ENCODE measurements around the gene CHCHD6.

CHCHD6 gene

GRCh38 chr3:126954141-126954842, 250.3 kb downstream of the CHCHD6 start:
- no peak overlapping the region for H3K27ac ChIP-seq (ENCODE audit: low read length)
- no peak for ATAC-seq (ENCODE audit: insufficient read depth, low read depth)

GRCh38 chr3:126955004-126955790, 251.2 kb downstream of the CHCHD6 start:
- no peaks in the 10 kb centered on the region for H3K27me3 ChIP-seq (ENCODE audit: insufficient read depth, low read length, poor library complexity)
- H3K4me3 ChIP-seq (ENCODE audit: low read depth in 1 of 2, low read length in 2 of 2), result no peak overlapping the region
- H3K36me3 ChIP-seq (ENCODE audit: insufficient read depth, low read length), result peaks cover 7% of the 10 kb centered on the region; the same call in 1 of the 2 replicates
- no peak overlapping the region for H3K4me2 ChIP-seq (ENCODE audit: insufficient read depth, low read length)
- ATAC-seq (ENCODE audit: insufficient read depth, low read depth) (no peak), DNase-seq (no peak)
- TF ChIP-seq CTCF (IDR thresholded peaks at IDR 0.05; ENCODE audit: borderline replicate concordance, extremely low read depth, low read length, poor library complexity, severe bottlenecking), result no peak
- H3K9ac ChIP-seq (ENCODE audit: low read depth, low read length), result no peak overlapping the region
- H3K27ac ChIP-seq (ENCODE audit: low read length), result no peak overlapping the region
- no peaks in the 10 kb centered on the region for H4K20me1 ChIP-seq (ENCODE audit: insufficient read depth, low read length)
- no peaks in the 10 kb centered on the region for H3K79me2 ChIP-seq (ENCODE audit: insufficient read depth, low read length)
- H3K4me1 ChIP-seq (ENCODE audit: insufficient read depth, low read length), result no peaks in the 10 kb centered on the region
- no peaks in the 10 kb centered on the region for H3K9me3 ChIP-seq (ENCODE audit: insufficient read depth, low read length, severe bottlenecking)
- no peak overlapping the region for H2AFZ ChIP-seq (ENCODE audit: low read depth, low read length)

More at GRCh38 chr3:126954141-126954842, 250.3 kb downstream of the CHCHD6 start:
- Histone ChIP-seq H3K9me3 (ENCODE audit: insufficient read depth, low read length, severe bottlenecking) (no peaks in the 10 kb centered on the region), H3K9ac (ENCODE audit: low read depth, low read length) (no peak overlapping the region), H3K79me2 (ENCODE audit: insufficient read depth, low read length) (no peaks in the 10 kb centered on the region), H3K4me1 (ENCODE audit: insufficient read depth, low read length) (no peaks in the 10 kb centered on the region), H2AFZ (ENCODE audit: low read depth, low read length) (no peak overlapping the region), H3K4me2 (ENCODE audit: insufficient read depth, low read length) (no peak overlapping the region), H4K20me1 (ENCODE audit: insufficient read depth, low read length) (no peaks in the 10 kb centered on the region), H3K36me3 (ENCODE audit: insufficient read depth, low read length) (peaks cover 7% of the 10 kb centered on the region; the same call in 1 of the 2 replicates), H3K4me3 (ENCODE audit: low read depth in 1 of 2, low read length in 2 of 2) (no peak overlapping the region), H3K27me3 (ENCODE audit: insufficient read depth, low read length, poor library complexity) (no peaks in the 10 kb centered on the region)
- DNase-seq, result no peak
- no peak for TF ChIP-seq CTCF (IDR thresholded peaks at IDR 0.05; ENCODE audit: borderline replicate concordance, extremely low read depth, low read length, poor library complexity, severe bottlenecking)

GRCh38 chr3:126956361-126956760, 252.3 kb downstream of the CHCHD6 start:
- no peaks in the 10 kb centered on the region for H3K79me2 ChIP-seq (ENCODE audit: insufficient read depth, low read length)
- H3K9ac ChIP-seq (ENCODE audit: low read depth, low read length), result no peak overlapping the region
- no peak overlapping the region for H3K4me3 ChIP-seq (ENCODE audit: low read depth in 1 of 2, low read length in 2 of 2)
- DNase-seq (no peak), ATAC-seq (ENCODE audit: insufficient read depth, low read depth) (no peak)
- no peaks in the 10 kb centered on the region for H3K4me1 ChIP-seq (ENCODE audit: insufficient read depth, low read length)
- H3K36me3 ChIP-seq (ENCODE audit: insufficient read depth, low read length), result peaks cover 10% of the 10 kb centered on the region
- H3K4me2 ChIP-seq (ENCODE audit: insufficient read depth, low read length), result no peak overlapping the region
- H3K27me3 ChIP-seq (ENCODE audit: insufficient read depth, low read length, poor library complexity), result no peaks in the 10 kb centered on the region
- no peaks in the 10 kb centered on the region for H3K9me3 ChIP-seq (ENCODE audit: insufficient read depth, low read length, severe bottlenecking)
- H2AFZ ChIP-seq (ENCODE audit: low read depth, low read length), result no peak overlapping the region
- no peak overlapping the region for H3K27ac ChIP-seq (ENCODE audit: low read length)
- TF ChIP-seq CTCF (IDR thresholded peaks at IDR 0.05; ENCODE audit: borderline replicate concordance, extremely low read depth, low read length, poor library complexity, severe bottlenecking), result no peak
- no peak for TF ChIP-seq EZH2 (IDR thresholded peaks at IDR 0.05; ENCODE audit: borderline replicate concordance, low read depth, low read length, severe bottlenecking)
- H4K20me1 ChIP-seq (ENCODE audit: insufficient read depth, low read length), result no peaks in the 10 kb centered on the region

Measured in DND-41 (cell line).